ENCODE results near the gene DPP4. TPM values are rescaled to one million over a fixed set of nuclear protein-coding genes. Genes with fewer than 3 reads are reported as not detected.

DPP4 gene
- total and polyA plus RNA-seq, 2 of the 4 experiments (the other 2 are of a cell fraction) = 13.2 to 19.0 TPM

- H3K9ac ChIP-seq (ENCODE audit: low read depth, low read length) = no peak overlapping the region
- no peak overlapping the region for H4K8ac ChIP-seq (ENCODE audit: low read depth in 2 of 2, low read length in 2 of 2)
- H3K18ac ChIP-seq (ENCODE audit: low read depth, low read length) = no peak overlapping the region
- no peak overlapping the region for H4K91ac ChIP-seq (ENCODE audit: insufficient read depth, low read depth, low read length)
- dilution Hi-C loops (cut with HindIII; ENCODE audit: low sequenced_read_pairs, unreplicated experiment) (no loop called here), intact Hi-C loops (cut with micrococcal nuclease) (no loop called here), in situ Hi-C loops (cut with MboI; ENCODE audit: low sequenced_read_pairs) (no loop called here)
- DNase-seq (no peak), ATAC-seq (ENCODE audit: low read depth) (no peak)
- no peak overlapping the region for H2BK20ac ChIP-seq (ENCODE audit: low read depth, low read length)
- no peak overlapping the region for H4K5ac ChIP-seq (ENCODE audit: low read depth, low read length)
- H3K4ac ChIP-seq (ENCODE audit: low read depth, low read length) = no peak overlapping the region
- H3K4me2 ChIP-seq (ENCODE audit: low read depth, low read length) = no peak overlapping the region
- no peak overlapping the region for H2AK9ac ChIP-seq (replicated peaks; ENCODE audit: low read depth, low read length, poor library complexity)
- no peaks in the 10 kb centered on the region for H3K36me3 ChIP-seq (ENCODE audit: control insufficient read depth, insufficient read depth, low read length)
- H4K20me1 ChIP-seq (ENCODE audit: insufficient read depth, low read length) = no peaks in the 10 kb centered on the region
- no peaks in the 10 kb centered on the region for H3K27me3 ChIP-seq (ENCODE audit: control insufficient read depth, insufficient read depth, low read length)
- WGBS, 2 experiments (ENCODE audit: extremely low coverage in 2 of 2, insufficient read length in 1 of 2) = no CpG with 5 or more reads among the region's 1 CpG
- no peak overlapping the region for H3K4me3 ChIP-seq (ENCODE audit: insufficient read depth, low read depth, low read length)
- 0 out of 2 replicates have a peak, but pooled peaks cover 3% of the 10 kb centered on the region for H3K9me1 ChIP-seq (ENCODE audit: insufficient read depth, low read length)
- TF ChIP-seq ELK1 (IDR thresholded peaks at IDR 0.05; ENCODE audit: borderline replicate concordance, low read depth, low read length) (no peak), SMC3 (IDR thresholded peaks at IDR 0.05; ENCODE audit: low read depth, low read length) (no peak), CHD1 (IDR thresholded peaks at IDR 0.05; ENCODE audit: low read depth, low read length) (no peak), MAZ (IDR thresholded peaks at IDR 0.05; ENCODE audit: borderline replicate concordance, low read depth, low read length) (no peak), FOS (IDR thresholded peaks at IDR 0.05; ENCODE audit: low read depth, low read length) (no peak), NFE2L2 (IDR thresholded peaks at IDR 0.05; ENCODE audit: low read depth, low read length) (no peak), RAD21 (IDR thresholded peaks at IDR 0.05; ENCODE audit: low read length) (no peak), CTCF (conservative IDR thresholded peaks at IDR 0.05; ENCODE audit: low read depth, low read length) (no peak), POLR2A (IDR thresholded peaks at IDR 0.05; ENCODE audit: low read depth, low read length) (no peak), BHLHE40 (IDR thresholded peaks at IDR 0.05; ENCODE audit: low read depth, low read length) (no peak), RCOR1 (IDR thresholded peaks at IDR 0.05; ENCODE audit: insufficient replicate concordance, low read length) (no peak)
- TF ChIP-seq, protein P1, sequence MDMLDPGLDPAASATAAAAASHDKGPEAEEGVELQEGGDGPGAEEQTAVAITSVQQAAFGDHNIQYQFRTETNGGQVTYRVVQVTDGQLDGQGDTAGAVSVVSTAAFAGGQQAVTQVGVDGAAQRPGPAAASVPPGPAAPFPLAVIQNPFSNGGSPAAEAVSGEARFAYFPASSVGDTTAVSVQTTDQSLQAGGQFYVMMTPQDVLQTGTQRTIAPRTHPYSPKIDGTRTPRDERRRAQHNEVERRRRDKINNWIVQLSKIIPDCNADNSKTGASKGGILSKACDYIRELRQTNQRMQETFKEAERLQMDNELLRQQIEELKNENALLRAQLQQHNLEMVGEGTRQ (IDR thresholded peaks at IDR 0.05; ENCODE audit: low read depth, low read length) = no peak
- no peak overlapping the region for H3K23ac ChIP-seq (ENCODE audit: low read depth, low read length)
- H3K56ac ChIP-seq (ENCODE audit: extremely low read depth, insufficient read depth, low read length) = no peak overlapping the region
- H3K14ac ChIP-seq (replicated peaks; ENCODE audit: low read depth, low read length) = no peak overlapping the region
- H2AK5ac ChIP-seq (ENCODE audit: low read depth, low read length) = no peak overlapping the region
- H2BK15ac ChIP-seq (ENCODE audit: low read depth, low read length) = no peak overlapping the region
- no peak overlapping the region for H2AFZ ChIP-seq (replicated peaks; ENCODE audit: low read length, poor library complexity)
- POLR2A ChIA-PET (ENCODE audit: unreplicated experiment) = no interaction called here
- no peak overlapping the region for H2BK5ac ChIP-seq (ENCODE audit: low read depth, low read length, poor library complexity, severe bottlenecking)
- BruUV-seq (replicated peaks) = no TSS peak
- no peaks in the 10 kb centered on the region for H3K4me1 ChIP-seq (ENCODE audit: control insufficient read depth, insufficient read depth, low read length)
- H3K27ac ChIP-seq (ENCODE audit: insufficient read depth, low read length) = no peak overlapping the region
- no peaks in the 10 kb centered on the region for H3K9me3 ChIP-seq (ENCODE audit: control insufficient read depth, insufficient read depth, low read length)
- no peaks in the 10 kb centered on the region for H3K79me1 ChIP-seq (ENCODE audit: low read depth in 1 of 2, low read length in 2 of 2)
- CTCF ChIA-PET = no interaction called here
- no peak overlapping the region for H2BK120ac ChIP-seq (ENCODE audit: low read depth, low read length)
Observed at GRCh38 chr2:161972232-161972631, 101.8 kb downstream of the DPP4 start.
